GM12878 (cell line): ENCODE measurements around the gene SCARF2. TPM values are rescaled to one million over a fixed set of nuclear protein-coding genes. Genes with fewer than 3 reads are reported as not detected.

ENCODE experiments used
- ATAC-seq: fragments of 200-7000 bp; cut with Tn5 transposase; 3 replicates; pipeline ENCODE4 v1.9.1; 2020; ENCODE audit warnings: mild to moderate bottlenecking, moderate library complexity
- BruUV-seq: library from RNA; stranded (reverse); fragments of 400-500 nt; replicated peaks from 2 replicates; lab custom pipeline; 2021; lab: Mats Ljungman, UMichigan
- CTCF ChIA-PET: fragments of 300-600 bp; sonication (Branson Sonifier 250); formaldehyde crosslinking; extraction: SDS; loops from one replicate; lab custom pipeline; 2021; ENCODE audit warnings: inconsistent platforms; lab: Yijun Ruan, JAX
- POLR2A ChIA-PET: fragments of 350-600 bp; formaldehyde crosslinking; extraction: SDS; loops from one replicate; lab custom pipeline; 2021; ENCODE audit warnings: inconsistent platforms; lab: Charles Lee
- RAD21 ChIA-PET: fragments of 300-600 bp; sonication (Branson Sonifier 250); formaldehyde crosslinking; loops from one replicate; lab custom pipeline; 2023; ENCODE audit warnings: antibody characterized with exemption; ENCODE audit not compliant: unreplicated experiment; lab: Charles Lee
- SMC1A ChIA-PET: fragments of 300-600 bp; sonication (Branson Sonifier 250); formaldehyde crosslinking; loops from one replicate; lab custom pipeline; 2023; ENCODE audit not compliant: unreplicated experiment, uncharacterized antibody; lab: Charles Lee
- DNase-seq: peaks from one replicate; pipeline ENCODE4 v3.0.0-alpha.2; 2011; ENCODE audit warnings: low read depth, low spot score
- FAIRE-seq: peaks from 3 replicates; lab custom pipeline; 2011; peaks lifted over from hg19 to GRCh38; lab: Jason Lieb, UNC
- H2AFZ ChIP-seq: 2 replicates; pipeline ENCODE4 v1.6.0; 2011; ENCODE audit warnings: low read depth, low read length, control low read depth; ENCODE audit not compliant: control insufficient read depth
- H3K27ac ChIP-seq: 2 replicates; pipeline ENCODE4 v1.5.1; 2011; ENCODE audit warnings: control low read depth; ENCODE audit not compliant: control insufficient read depth, insufficient read depth
- H3K27me3 ChIP-seq, 2 experiments: replicated peaks in 1 of 2; 2 replicates each; pipeline versions ENCODE4 v1.6.0 to v1.6.1; 2011; ENCODE audit warnings: low read length in 1 of 2; ENCODE audit not compliant: control insufficient read depth in 2 of 2, insufficient read depth in 2 of 2
- H3K36me3 ChIP-seq, 2 experiments: 2 replicates each; pipeline ENCODE4 v1.5.1; 2011; ENCODE audit warnings: low read length in 1 of 2; ENCODE audit not compliant: control insufficient read depth in 2 of 2, insufficient read depth in 2 of 2
- H3K4me1 ChIP-seq: 2 replicates; pipeline ENCODE4 v1.6.1; 2011; ENCODE audit warnings: mild to moderate bottlenecking, low read length, moderate library complexity, mixed read lengths; ENCODE audit not compliant: control insufficient read depth, insufficient read depth
- H3K4me2 ChIP-seq: 2 replicates; pipeline ENCODE4 v1.6.0; 2011; ENCODE audit warnings: control low read depth; ENCODE audit not compliant: control insufficient read depth, insufficient read depth
- H3K4me3 ChIP-seq: fragments of 200-600 bp; sonication (generic); 2 replicates; pipeline ENCODE4 v1.5.1; 2016
- H3K79me2 ChIP-seq: 2 replicates; pipeline ENCODE4 v1.6.0; 2011; ENCODE audit warnings: low read length; ENCODE audit not compliant: control insufficient read depth, insufficient read depth
- H3K9ac ChIP-seq: 2 replicates; pipeline ENCODE4 v1.8.0; 2011; ENCODE audit warnings: low read length, control low read depth, mixed read lengths; ENCODE audit not compliant: control insufficient read depth, insufficient read depth
- H3K9me3 ChIP-seq: replicated peaks from 3 replicates; pipeline ENCODE4 v1.5.1; 2011; ENCODE audit warnings: mild to moderate bottlenecking, low read length; ENCODE audit not compliant: control insufficient read depth, insufficient read depth
- H4K20me1 ChIP-seq: 2 replicates; pipeline ENCODE4 v1.6.0; 2011; ENCODE audit not compliant: control insufficient read depth, insufficient read depth
- BHLHE40 ChIP-seq, 2 experiments: fragments of 450-650 bp in 1 of 2; IDR thresholded peaks; 2 replicates each; pipeline ENCODE4 v1.6.1; 2011 to 2017; ENCODE audit warnings: low read depth in 2 of 2, borderline replicate concordance in 1 of 2, improper control_type of control experiment in 1 of 2, low read length in 1 of 2, mild to moderate bottlenecking in 1 of 2
- ETV6 ChIP-seq, 2 experiments: fragments of 450-650 bp in 1 of 2; IDR thresholded peaks in 1 of 2; conservative IDR thresholded peaks in 1 of 2; 2 replicates each; pipeline ENCODE4 v1.6.1; 2014; ENCODE audit warnings: antibody characterized with exemption in 1 of 2, borderline replicate concordance in 1 of 2, low read depth in 1 of 2, mild to moderate bottlenecking in 1 of 2, moderate library complexity in 1 of 2
- GATAD2B ChIP-seq: fragments of 450-650 bp; conservative IDR thresholded peaks from 2 replicates; pipeline ENCODE4 v1.6.1; 2017; ENCODE audit warnings: low read depth, mild to moderate bottlenecking, moderate library complexity
- NFXL1 ChIP-seq: fragments of 450-650 bp; IDR thresholded peaks from 2 replicates; pipeline ENCODE4 v1.6.1; 2017; ENCODE audit warnings: antibody characterized with exemption, mild to moderate bottlenecking, borderline replicate concordance
- PML ChIP-seq: IDR thresholded peaks from 2 replicates; pipeline ENCODE4 v1.6.1; 2012; ENCODE audit warnings: low read length, inconsistent platforms
- RB1 ChIP-seq: fragments of 450-650 bp; formaldehyde crosslinking; IDR thresholded peaks from 2 replicates; pipeline ENCODE4 v1.6.1; 2017; ENCODE audit warnings: mild to moderate bottlenecking, borderline replicate concordance
- RFX5 ChIP-seq: IDR thresholded peaks from 2 replicates; pipeline ENCODE4 v1.6.1; 2011; ENCODE audit warnings: low read depth, low read length, improper control_type of control experiment
- RUNX3 ChIP-seq: IDR thresholded peaks from 2 replicates; pipeline ENCODE4 v1.6.1; 2012; ENCODE audit warnings: low read length, inconsistent platforms
- ZZZ3 ChIP-seq: IDR thresholded peaks from 2 replicates; pipeline ENCODE4 v1.6.1; 2011; ENCODE audit warnings: low read depth; ENCODE audit not compliant: control insufficient read depth, insufficient read length
- WGBS: methylation state at CpG from one replicate; pipeline ENCODE4 v1.1.6; 2016; ENCODE audit warnings: low lambda C conversion rate; ENCODE audit not compliant: insufficient replicate concordance, insufficient coverage; ENCODE audit errors: missing lambda C conversion rate; 5-methylcytosine and 5-hydroxymethylcytosine counted together
- in situ Hi-C: fragments of 300-500 bp; cut with MboI; formaldehyde crosslinking; loops from 9 replicates; pipeline ENCODE4 v1.14.3; 2018; ENCODE audit warnings: mixed read lengths
- intact Hi-C: fragments of 100-400 bp; cut with micrococcal nuclease; formaldehyde crosslinking; loops from one replicate; pipeline ENCODE4 v1.14.2; 2022; ENCODE audit not compliant: unreplicated experiment
- polyA plus RNA-seq, 11 experiments: library from polyadenylated mRNA; depleted of rRNA in 4 of 11; unstranded in 6 of 11; stranded (reverse) in 5 of 11; fragments of >200 nt; fragmentation: Nextera tagmentation in 4 of 11; fragmentation: Illumina TruSeq in 1 of 11; extraction: Ambion mirVana in 4 of 11; extraction: Trizol in 1 of 11; gene quantifications; 1 replicate in 1 of 11; 2 replicates in 10 of 11; pipeline versions ENCODE4 v1.2.1 to v1.2.3, GENCODE V29; 2011 to 2016; ENCODE audit warnings: inconsistent platforms in 2 of 11, missing spikeins in 2 of 11, low read depth in 1 of 11
- total RNA-seq, 4 experiments: library from RNA; depleted of rRNA in 3 of 4; stranded (reverse); fragments of >200 nt in 3 of 4; fragmentation: Illumina TruSeq in 1 of 4; extraction: Trizol in 1 of 4; gene quantifications; 2 replicates each; pipeline versions ENCODE4 v1.2.1 to v1.2.3, GENCODE V29; 2013 to 2021
- TF ChIP-seq, protein P1 (sequence below): fragments of 150-350 bp; IDR thresholded peaks from 2 replicates; pipeline ENCODE4 v1.6.1; 2016; ENCODE audit warnings: low read depth, low read length
- TF ChIP-seq, protein P2 (sequence below): fragments of 450-650 bp; IDR thresholded peaks from 2 replicates; pipeline ENCODE4 v1.6.1; 2017; ENCODE audit warnings: mild to moderate bottlenecking
- TF ChIP-seq, protein P3 (sequence below): IDR thresholded peaks from 2 replicates; pipeline ENCODE4 v1.6.1; 2012; ENCODE audit warnings: improper control_type of control experiment, low read depth, low read length; ENCODE audit not compliant: insufficient replicate concordance
- TF ChIP-seq, protein P4 (sequence below): IDR thresholded peaks from 2 replicates; pipeline ENCODE4 v1.6.1; 2011; ENCODE audit warnings: low read depth, mild to moderate bottlenecking, low read length, moderate library complexity, borderline replicate concordance; ENCODE audit errors: extremely low read depth

The SCARF2 gene
- total and polyA plus RNA-seq, 10 of the 15 experiments (the other 5 are each of a cell fraction or from before 2014, with no cell fraction given) = 0.01 to 0.74 (median 0.17) TPM; not detected in 5

DNA sequence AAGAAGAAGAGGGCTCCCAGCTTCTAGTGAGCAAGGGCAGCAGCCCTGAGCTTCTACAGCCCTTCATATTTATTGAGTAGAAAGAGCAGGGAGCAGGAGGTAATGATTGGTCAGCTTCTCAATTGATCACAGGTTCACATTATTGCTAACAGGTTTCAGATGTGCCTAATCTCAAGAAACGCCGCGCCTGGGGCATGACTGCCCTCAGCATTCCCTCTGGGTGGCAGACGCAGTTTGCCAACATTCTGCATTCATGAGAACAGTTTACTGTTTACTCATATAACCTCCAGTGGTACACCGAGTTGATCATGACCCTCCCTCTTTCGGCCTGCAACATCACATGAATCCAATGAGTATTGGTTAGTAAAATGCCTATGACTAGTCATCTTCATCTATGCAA, 48.3 kb downstream of the SCARF2 start:
- RAD21 ChIA-PET = no interaction called here
- SMC1A ChIA-PET = no interaction called here
- H3K79me2 ChIP-seq = no peaks in the 10 kb centered on the region
- no peak overlapping the region for H3K4me2 ChIP-seq
- no peak overlapping the region for H2AFZ ChIP-seq
- H3K36me3 ChIP-seq = no peaks in the 10 kb centered on the region
- WGBS = 66% methylated on average over 6 of the region's 6 CpGs
- no peaks in the 10 kb centered on the region for H3K27me3 ChIP-seq
- intact Hi-C loops (no loop called here), in situ Hi-C loops (no loop called here)
- POLR2A ChIA-PET = no interaction called here
- no peak for DNase-seq
- H3K4me3 ChIP-seq = no peak overlapping the region
- ATAC-seq = no peak
- H3K4me1 ChIP-seq = no peaks in the 10 kb centered on the region
- BruUV-seq = no TSS peak
- H3K27ac ChIP-seq = no peak overlapping the region
- CTCF ChIA-PET = interaction anchor here (1.4 kb wide), 1 partner anchor 175 kb away, joined by 3 read pairs; no protein-coding TSS in a partner anchor
- no peaks in the 10 kb centered on the region; the same call in 2 of the 3 replicates for H3K9me3 ChIP-seq
- no peaks in the 10 kb centered on the region for H4K20me1 ChIP-seq
- no peak overlapping the region for H3K9ac ChIP-seq
- FAIRE-seq = no peak
- TF ChIP-seq, protein P1, sequence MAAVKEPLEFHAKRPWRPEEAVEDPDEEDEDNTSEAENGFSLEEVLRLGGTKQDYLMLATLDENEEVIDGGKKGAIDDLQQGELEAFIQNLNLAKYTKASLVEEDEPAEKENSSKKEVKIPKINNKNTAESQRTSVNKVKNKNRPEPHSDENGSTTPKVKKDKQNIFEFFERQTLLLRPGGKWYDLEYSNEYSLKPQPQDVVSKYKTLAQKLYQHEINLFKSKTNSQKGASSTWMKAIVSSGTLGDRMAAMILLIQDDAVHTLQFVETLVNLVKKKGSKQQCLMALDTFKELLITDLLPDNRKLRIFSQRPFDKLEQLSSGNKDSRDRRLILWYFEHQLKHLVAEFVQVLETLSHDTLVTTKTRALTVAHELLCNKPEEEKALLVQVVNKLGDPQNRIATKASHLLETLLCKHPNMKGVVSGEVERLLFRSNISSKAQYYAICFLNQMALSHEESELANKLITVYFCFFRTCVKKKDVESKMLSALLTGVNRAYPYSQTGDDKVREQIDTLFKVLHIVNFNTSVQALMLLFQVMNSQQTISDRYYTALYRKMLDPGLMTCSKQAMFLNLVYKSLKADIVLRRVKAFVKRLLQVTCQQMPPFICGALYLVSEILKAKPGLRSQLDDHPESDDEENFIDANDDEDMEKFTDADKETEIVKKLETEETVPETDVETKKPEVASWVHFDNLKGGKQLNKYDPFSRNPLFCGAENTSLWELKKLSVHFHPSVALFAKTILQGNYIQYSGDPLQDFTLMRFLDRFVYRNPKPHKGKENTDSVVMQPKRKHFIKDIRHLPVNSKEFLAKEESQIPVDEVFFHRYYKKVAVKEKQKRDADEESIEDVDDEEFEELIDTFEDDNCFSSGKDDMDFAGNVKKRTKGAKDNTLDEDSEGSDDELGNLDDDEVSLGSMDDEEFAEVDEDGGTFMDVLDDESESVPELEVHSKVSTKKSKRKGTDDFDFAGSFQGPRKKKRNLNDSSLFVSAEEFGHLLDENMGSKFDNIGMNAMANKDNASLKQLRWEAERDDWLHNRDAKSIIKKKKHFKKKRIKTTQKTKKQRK = no peak
- no peak for TF ChIP-seq ETV6 (conservative IDR thresholded peaks at IDR 0.05 in 1 of 2, IDR thresholded peaks at IDR 0.05 in 1 of 2; ENCODE audit: borderline replicate concordance in 1 of 2, low read depth in 1 of 2)
- TF ChIP-seq, protein P2, sequence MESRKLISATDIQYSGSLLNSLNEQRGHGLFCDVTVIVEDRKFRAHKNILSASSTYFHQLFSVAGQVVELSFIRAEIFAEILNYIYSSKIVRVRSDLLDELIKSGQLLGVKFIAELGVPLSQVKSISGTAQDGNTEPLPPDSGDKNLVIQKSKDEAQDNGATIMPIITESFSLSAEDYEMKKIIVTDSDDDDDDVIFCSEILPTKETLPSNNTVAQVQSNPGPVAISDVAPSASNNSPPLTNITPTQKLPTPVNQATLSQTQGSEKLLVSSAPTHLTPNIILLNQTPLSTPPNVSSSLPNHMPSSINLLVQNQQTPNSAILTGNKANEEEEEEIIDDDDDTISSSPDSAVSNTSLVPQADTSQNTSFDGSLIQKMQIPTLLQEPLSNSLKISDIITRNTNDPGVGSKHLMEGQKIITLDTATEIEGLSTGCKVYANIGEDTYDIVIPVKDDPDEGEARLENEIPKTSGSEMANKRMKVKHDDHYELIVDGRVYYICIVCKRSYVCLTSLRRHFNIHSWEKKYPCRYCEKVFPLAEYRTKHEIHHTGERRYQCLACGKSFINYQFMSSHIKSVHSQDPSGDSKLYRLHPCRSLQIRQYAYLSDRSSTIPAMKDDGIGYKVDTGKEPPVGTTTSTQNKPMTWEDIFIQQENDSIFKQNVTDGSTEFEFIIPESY = no peak
- no peak for TF ChIP-seq RFX5
- TF ChIP-seq BHLHE40 (IDR thresholded peaks at IDR 0.05; ENCODE audit: borderline replicate concordance in 1 of 2, low read depth in 2 of 2, low read length in 1 of 2) = no peak
- no peak for TF ChIP-seq RUNX3
- TF ChIP-seq, protein P3, sequence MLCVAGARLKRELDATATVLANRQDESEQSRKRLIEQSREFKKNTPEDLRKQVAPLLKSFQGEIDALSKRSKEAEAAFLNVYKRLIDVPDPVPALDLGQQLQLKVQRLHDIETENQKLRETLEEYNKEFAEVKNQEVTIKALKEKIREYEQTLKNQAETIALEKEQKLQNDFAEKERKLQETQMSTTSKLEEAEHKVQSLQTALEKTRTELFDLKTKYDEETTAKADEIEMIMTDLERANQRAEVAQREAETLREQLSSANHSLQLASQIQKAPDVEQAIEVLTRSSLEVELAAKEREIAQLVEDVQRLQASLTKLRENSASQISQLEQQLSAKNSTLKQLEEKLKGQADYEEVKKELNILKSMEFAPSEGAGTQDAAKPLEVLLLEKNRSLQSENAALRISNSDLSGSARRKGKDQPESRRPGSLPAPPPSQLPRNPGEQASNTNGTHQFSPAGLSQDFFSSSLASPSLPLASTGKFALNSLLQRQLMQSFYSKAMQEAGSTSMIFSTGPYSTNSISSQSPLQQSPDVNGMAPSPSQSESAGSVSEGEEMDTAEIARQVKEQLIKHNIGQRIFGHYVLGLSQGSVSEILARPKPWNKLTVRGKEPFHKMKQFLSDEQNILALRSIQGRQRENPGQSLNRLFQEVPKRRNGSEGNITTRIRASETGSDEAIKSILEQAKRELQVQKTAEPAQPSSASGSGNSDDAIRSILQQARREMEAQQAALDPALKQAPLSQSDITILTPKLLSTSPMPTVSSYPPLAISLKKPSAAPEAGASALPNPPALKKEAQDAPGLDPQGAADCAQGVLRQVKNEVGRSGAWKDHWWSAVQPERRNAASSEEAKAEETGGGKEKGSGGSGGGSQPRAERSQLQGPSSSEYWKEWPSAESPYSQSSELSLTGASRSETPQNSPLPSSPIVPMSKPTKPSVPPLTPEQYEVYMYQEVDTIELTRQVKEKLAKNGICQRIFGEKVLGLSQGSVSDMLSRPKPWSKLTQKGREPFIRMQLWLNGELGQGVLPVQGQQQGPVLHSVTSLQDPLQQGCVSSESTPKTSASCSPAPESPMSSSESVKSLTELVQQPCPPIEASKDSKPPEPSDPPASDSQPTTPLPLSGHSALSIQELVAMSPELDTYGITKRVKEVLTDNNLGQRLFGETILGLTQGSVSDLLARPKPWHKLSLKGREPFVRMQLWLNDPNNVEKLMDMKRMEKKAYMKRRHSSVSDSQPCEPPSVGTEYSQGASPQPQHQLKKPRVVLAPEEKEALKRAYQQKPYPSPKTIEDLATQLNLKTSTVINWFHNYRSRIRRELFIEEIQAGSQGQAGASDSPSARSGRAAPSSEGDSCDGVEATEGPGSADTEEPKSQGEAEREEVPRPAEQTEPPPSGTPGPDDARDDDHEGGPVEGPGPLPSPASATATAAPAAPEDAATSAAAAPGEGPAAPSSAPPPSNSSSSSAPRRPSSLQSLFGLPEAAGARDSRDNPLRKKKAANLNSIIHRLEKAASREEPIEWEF = no peak
- TF ChIP-seq NFXL1 = no peak
- TF ChIP-seq GATAD2B = no peak
- no peak for TF ChIP-seq RB1
- TF ChIP-seq ZZZ3 = no peak
- no peak for TF ChIP-seq PML
- TF ChIP-seq, protein P4, sequence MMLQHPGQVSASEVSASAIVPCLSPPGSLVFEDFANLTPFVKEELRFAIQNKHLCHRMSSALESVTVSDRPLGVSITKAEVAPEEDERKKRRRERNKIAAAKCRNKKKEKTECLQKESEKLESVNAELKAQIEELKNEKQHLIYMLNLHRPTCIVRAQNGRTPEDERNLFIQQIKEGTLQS = no peak
